HCT116 (cell line): ENCODE measurements around the gene SERPINB6. TPM values are rescaled to one million over a fixed set of nuclear protein-coding genes. Genes with fewer than 3 reads are reported as not detected.

Experiments used
- ATAC-seq: fragments of 200-7000 bp; cut with Tn5 transposase; 2 replicates; pipeline ENCODE4 v1.9.1; 2020; ENCODE audit warnings: mild to moderate bottlenecking, moderate library complexity
- BruUV-seq: library from RNA; stranded (reverse); fragments of 400-500 nt; replicated peaks from 2 replicates; lab custom pipeline; 2021; lab: Mats Ljungman, UMichigan
- CTCF ChIA-PET: fragments of 300-600 bp; sonication (Branson Sonifier 250); formaldehyde crosslinking; loops from one replicate; lab custom pipeline; 2021; ENCODE audit warnings: antibody characterized with exemption; lab: Charles Lee
- POLR2A ChIA-PET: fragments of 300-600, 350-600 bp; sonication (Branson Sonifier 250); formaldehyde crosslinking; loops from one replicate; lab custom pipeline; 2021; ENCODE audit warnings: antibody characterized with exemption; lab: Charles Lee
- RAD21 ChIA-PET, 2 experiments: fragments of 300-600 bp; sonication (Branson Sonifier 250); formaldehyde crosslinking; loops; one replicate each; lab custom pipeline; 2023; ENCODE audit warnings: low total read pairs in 2 of 2; ENCODE audit not compliant: uncharacterized antibody in 2 of 2, unreplicated experiment in 2 of 2, low non-redundant PET in 1 of 2; lab: Charles Lee
- DNase-seq: peaks from one replicate; pipeline ENCODE4 v3.0.0-alpha.2; 2010; ENCODE audit warnings: low read depth, low spot score
- H2AFZ ChIP-seq: fragments of 200-600 bp; shearing (Covaris generic), sonication (generic); 2 replicates; pipeline ENCODE4 v1.6.1; 2017; ENCODE audit warnings: low read depth, mixed run types, mixed read lengths, antibody characterized with exemption, low read length; ENCODE audit not compliant: poor library complexity, severe bottlenecking
- H3K27ac ChIP-seq: 2 replicates; pipeline ENCODE4 v1.5.1; 2012; ENCODE audit warnings: low read depth, low read length
- H3K27me3 ChIP-seq: fragments of 200-600 bp; sonication (generic); 2 replicates; pipeline ENCODE4 v1.6.1; 2016; ENCODE audit warnings: mixed run types, low read length, mixed read lengths; ENCODE audit not compliant: insufficient read depth
- H3K36me3 ChIP-seq, 2 experiments: fragments of 200-500 bp in 1 of 2; fragments of 200-600 bp in 1 of 2; sonication (Bioruptor generic) in 1 of 2; sonication (generic) in 1 of 2; 2 replicates each; pipeline versions ENCODE4 v1.5.1 to v1.6.1; 2014 to 2016; ENCODE audit warnings: low read length in 2 of 2, inconsistent platforms in 1 of 2, mixed read lengths in 1 of 2, mixed run types in 1 of 2; ENCODE audit not compliant: insufficient read depth in 2 of 2, control insufficient read depth in 1 of 2
- H3K4me1 ChIP-seq, 2 experiments: fragments of 200-600 bp in 1 of 2; sonication (generic) in 1 of 2; 2 replicates each; pipeline versions ENCODE4 v1.5.1 to v1.6.1; 2012 to 2017; ENCODE audit warnings: low read length in 2 of 2, inconsistent platforms in 1 of 2, mild to moderate bottlenecking in 1 of 2, mixed read lengths in 1 of 2, mixed run types in 1 of 2, moderate library complexity in 1 of 2; ENCODE audit not compliant: insufficient read depth in 2 of 2, control insufficient read depth in 1 of 2
- H3K4me2 ChIP-seq: fragments of 200-600 bp; sonication (generic); 2 replicates; pipeline ENCODE4 v1.6.1; 2017; ENCODE audit warnings: mixed run types, low read length, mixed read lengths
- H3K4me3 ChIP-seq, 2 experiments: fragments of 200-600 bp in 1 of 2; sonication (generic) in 1 of 2; replicated peaks in 1 of 2; 2 replicates each; pipeline ENCODE4 v1.5.1; 2011 to 2016; ENCODE audit warnings: low read length in 2 of 2, control low read depth in 1 of 2, low read depth in 1 of 2, mild to moderate bottlenecking in 1 of 2, mixed read lengths in 1 of 2, mixed run types in 1 of 2
- H3K79me2 ChIP-seq: fragments of 200-600 bp; sonication (generic); 2 replicates; pipeline ENCODE4 v1.6.1; 2017; ENCODE audit warnings: mild to moderate bottlenecking, mixed run types, low read length, moderate library complexity, mixed read lengths; ENCODE audit not compliant: insufficient read depth
- H3K9ac ChIP-seq: fragments of 200-600 bp; sonication (generic); 2 replicates; pipeline ENCODE4 v1.6.1; 2016; ENCODE audit warnings: low read length, mixed read lengths
- H3K9me2 ChIP-seq: fragments of 200-600 bp; sonication (generic), shearing (Covaris generic); 2 replicates; pipeline ENCODE4 v1.6.1; 2017; ENCODE audit warnings: mixed run types, mild to moderate bottlenecking, moderate library complexity; ENCODE audit not compliant: insufficient read depth
- H3K9me3 ChIP-seq, 2 experiments: fragments of 200-500 bp in 1 of 2; fragments of 200-600 bp in 1 of 2; sonication (Bioruptor generic) in 1 of 2; sonication (generic) in 1 of 2; 2 replicates each; pipeline ENCODE4 v1.6.1; 2014 to 2017; ENCODE audit warnings: low read length in 2 of 2, mixed read lengths in 2 of 2, inconsistent platforms in 1 of 2, low read depth in 1 of 2, mild to moderate bottlenecking in 1 of 2, mixed run types in 1 of 2, moderate library complexity in 1 of 2; ENCODE audit not compliant: control insufficient read depth in 1 of 2, insufficient read depth in 1 of 2
- H4K20me1 ChIP-seq: fragments of 200-600 bp; sonication (generic), shearing (Covaris generic); 2 replicates; pipeline ENCODE4 v1.6.1; 2017; ENCODE audit warnings: mixed run types, mild to moderate bottlenecking, moderate library complexity; ENCODE audit not compliant: insufficient read depth
- CEBPB ChIP-seq: IDR thresholded peaks from 2 replicates; pipeline ENCODE4 v1.6.1; 2012; ENCODE audit warnings: low read depth
- EGR1 ChIP-seq: IDR thresholded peaks from 2 replicates; pipeline ENCODE4 v1.6.1; 2012; ENCODE audit warnings: low read depth
- ELF1 ChIP-seq: IDR thresholded peaks from 2 replicates; pipeline ENCODE4 v1.6.1; 2012; ENCODE audit warnings: low read depth, borderline replicate concordance
- EZH2 ChIP-seq: fragments of 200-600 bp; sonication (generic); IDR thresholded peaks from 2 replicates; pipeline ENCODE4 v1.6.1; 2017; ENCODE audit warnings: antibody characterized with exemption, mixed run types
- EZH2phosphoT487 ChIP-seq: fragments of 200-600 bp; IDR thresholded peaks from 2 replicates; pipeline ENCODE4 v1.6.1; 2018; ENCODE audit warnings: antibody characterized with exemption, borderline replicate concordance
- FOSL1 ChIP-seq: IDR thresholded peaks from 2 replicates; pipeline ENCODE4 v1.6.1; 2012; ENCODE audit warnings: low read depth
- JUND ChIP-seq: IDR thresholded peaks from 2 replicates; pipeline ENCODE4 v1.6.1; 2012
- MAX ChIP-seq: IDR thresholded peaks from 2 replicates; pipeline ENCODE4 v1.6.1; 2012
- POLR2A ChIP-seq: IDR thresholded peaks from 2 replicates; pipeline ENCODE4 v1.7.0; 2011; ENCODE audit warnings: borderline replicate concordance; ENCODE audit not compliant: insufficient read depth, insufficient read length; ENCODE audit errors: extremely low read depth
- POLR2AphosphoS5 ChIP-seq: IDR thresholded peaks from 2 replicates; pipeline ENCODE4 v1.6.1; 2011; ENCODE audit warnings: mild to moderate bottlenecking, low read depth, low read length, moderate library complexity
- RAD21 ChIP-seq: IDR thresholded peaks from 2 replicates; pipeline ENCODE4 v1.6.1; 2012; ENCODE audit warnings: low read depth, mild to moderate bottlenecking
- REST ChIP-seq: IDR thresholded peaks from 2 replicates; pipeline ENCODE4 v1.6.1; 2012; ENCODE audit warnings: low read depth
- SIN3A ChIP-seq: IDR thresholded peaks from 2 replicates; pipeline ENCODE4 v1.6.1; 2012; ENCODE audit warnings: low read depth
- SP1 ChIP-seq: IDR thresholded peaks from 2 replicates; pipeline ENCODE4 v1.6.1; 2012; ENCODE audit warnings: low read depth
- SRF ChIP-seq: IDR thresholded peaks from 2 replicates; pipeline ENCODE4 v1.6.1; 2012; ENCODE audit warnings: low read depth
- TCF7L2 ChIP-seq: IDR thresholded peaks from 2 replicates; pipeline ENCODE4 v1.7.0; 2011; ENCODE audit warnings: borderline replicate concordance, inconsistent platforms; ENCODE audit not compliant: insufficient read depth, insufficient read length; ENCODE audit errors: extremely low read depth
- YY1 ChIP-seq: IDR thresholded peaks from 2 replicates; pipeline ENCODE4 v1.6.1; 2011; ENCODE audit warnings: low read length, low read depth, moderate library complexity, mild to moderate bottlenecking; ENCODE audit not compliant: insufficient replicate concordance; ENCODE audit errors: extremely low read depth
- ZBTB33 ChIP-seq: IDR thresholded peaks from 2 replicates; pipeline ENCODE4 v1.6.1; 2011; ENCODE audit warnings: mild to moderate bottlenecking, low read length, moderate library complexity; ENCODE audit not compliant: insufficient replicate concordance; ENCODE audit errors: extremely low read depth
- ZFX ChIP-seq: fragments of 450-650 bp; IDR thresholded peaks from 2 replicates; pipeline ENCODE4 v1.6.1; 2017
- intact Hi-C: fragments of 100-400 bp; cut with micrococcal nuclease; formaldehyde crosslinking; loops from 2 replicates; pipeline ENCODE4 v1.10.0; 2022
- total RNA-seq: library from RNA; stranded (reverse); gene quantifications from one replicate; pipeline ENCODE4 v1.2.1, GENCODE V29; 2021; ENCODE audit not compliant: unreplicated experiment
- TF ChIP-seq, protein P1 (sequence below): IDR thresholded peaks from 2 replicates; pipeline ENCODE4 v1.6.1; 2012

SERPINB6 gene
- total RNA-seq, 1 experiment from 2014 or later = 103 TPM

GRCh38 chr6:2964793-2965505 is 6.4 kb downstream of the SERPINB6 start:
- no peak for TF ChIP-seq CEBPB
- no peak for TF ChIP-seq ELF1
- no peak for TF ChIP-seq SIN3A
- no peak for TF ChIP-seq ZBTB33
- TF ChIP-seq POLR2A = no peak
- TF ChIP-seq REST = no peak
- no peak for TF ChIP-seq TCF7L2
- TF ChIP-seq FOSL1 = no peak
- TF ChIP-seq, protein P1, sequence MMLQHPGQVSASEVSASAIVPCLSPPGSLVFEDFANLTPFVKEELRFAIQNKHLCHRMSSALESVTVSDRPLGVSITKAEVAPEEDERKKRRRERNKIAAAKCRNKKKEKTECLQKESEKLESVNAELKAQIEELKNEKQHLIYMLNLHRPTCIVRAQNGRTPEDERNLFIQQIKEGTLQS = no peak
- no peak for TF ChIP-seq RAD21
- no peak for TF ChIP-seq POLR2AphosphoS5
- no peak for TF ChIP-seq ZFX
- TF ChIP-seq SRF = no peak
- no peak for TF ChIP-seq EGR1
- TF ChIP-seq EZH2phosphoT487 = no peak
- no peak for TF ChIP-seq EZH2
- TF ChIP-seq MAX = no peak
- TF ChIP-seq SP1 = no peak
- no peak for TF ChIP-seq YY1
- no peak for TF ChIP-seq JUND
- H3K4me3 ChIP-seq = no peak overlapping the region
- intact Hi-C loops = no loop called here
- CTCF ChIA-PET = interaction anchor here (2.2 kb wide), 1 partner anchor 12 kb away, joined by 8 read pairs; no protein-coding TSS in a partner anchor
- H3K27ac ChIP-seq = no peak overlapping the region
- POLR2A ChIA-PET = no interaction called here
- H3K36me3 ChIP-seq = no peaks in the 10 kb centered on the region
- H3K79me2 ChIP-seq = peaks cover 30% of the 10 kb centered on the region
- peaks cover 4 to 30% of the 10 kb centered on the region in 2 experiments for H3K4me1 ChIP-seq
- H3K9me3 ChIP-seq = no peaks in the 10 kb centered on the region
- ATAC-seq (no peak), DNase-seq (no peak)
- H3K27me3 ChIP-seq = no peaks in the 10 kb centered on the region
- RAD21 ChIA-PET = no interaction called here
- no peak overlapping the region for H3K4me2 ChIP-seq
- no peaks in the 10 kb centered on the region for H3K9me2 ChIP-seq
- BruUV-seq = no TSS peak
- no peaks in the 10 kb centered on the region for H4K20me1 ChIP-seq
- no peak overlapping the region for H3K9ac ChIP-seq
- no peak overlapping the region for H2AFZ ChIP-seq
